PC-3 (cell line): ENCODE data around the gene KCNQ1. TPM values are rescaled to one million over a fixed set of nuclear protein-coding genes. Genes with fewer than 3 reads are reported as not detected.

Source experiments
- ATAC-seq: fragments of 200-7000 bp; cut with Tn5 transposase; 2 replicates; pipeline ENCODE4 v1.9.1; 2020; ENCODE audit warnings: mild to moderate bottlenecking, moderate library complexity
- BruUV-seq: library from RNA; stranded (reverse); fragments of 400-500 nt; replicated peaks from 2 replicates; lab custom pipeline; 2021; lab: Mats Ljungman, UMichigan
- CTCF ChIA-PET: fragments of 300-600 bp; sonication (Branson Sonifier 250); formaldehyde crosslinking; loops from one replicate; lab custom pipeline; 2022; ENCODE audit warnings: antibody characterized with exemption; lab: Charles Lee
- POLR2A ChIA-PET: fragments of 300-600 bp; sonication (Branson Sonifier 250); formaldehyde crosslinking; loops from one replicate; lab custom pipeline; 2022; ENCODE audit warnings: antibody characterized with exemption; ENCODE audit not compliant: unreplicated experiment; lab: Charles Lee
- DNase-seq: peaks from one replicate; pipeline ENCODE4 v3.0.0-alpha.2; 2015
- H2AFZ ChIP-seq: fragments of 300-600 bp; sonication (generic); 2 replicates; pipeline ENCODE4 v1.6.0; 2016; ENCODE audit warnings: antibody characterized with exemption, low read length
- H3F3A ChIP-seq: fragments of 300-600 bp; sonication (generic); one replicate; pipeline ENCODE4 v1.6.0; 2017; ENCODE audit warnings: antibody characterized with exemption, low read length, control low read depth, mild to moderate bottlenecking; ENCODE audit not compliant: unreplicated experiment
- H3K27ac ChIP-seq: fragments of 300-600 bp; sonication (generic); 2 replicates; pipeline ENCODE4 v1.5.1; 2016; ENCODE audit warnings: mild to moderate bottlenecking, low read length
- H3K27me3 ChIP-seq: fragments of 300-600 bp; sonication (generic); 2 replicates; pipeline ENCODE4 v1.6.1; 2016; ENCODE audit warnings: low read length, mixed read lengths
- H3K36me3 ChIP-seq: fragments of 300-600 bp; sonication (generic); 2 replicates; pipeline ENCODE4 v1.6.1; 2016; ENCODE audit warnings: low read depth, mixed run types, low read length, mixed read lengths
- H3K4me1 ChIP-seq: fragments of 300-600 bp; sonication (generic); 2 replicates; pipeline ENCODE4 v1.5.1; 2016; ENCODE audit warnings: low read length; ENCODE audit not compliant: insufficient read depth
- H3K4me2 ChIP-seq: fragments of 300-600 bp; sonication (generic); 2 replicates; pipeline ENCODE4 v1.6.0; 2016; ENCODE audit warnings: low read length
- H3K4me3 ChIP-seq: fragments of 300-600 bp; sonication (generic); 2 replicates; pipeline ENCODE4 v1.5.1; 2016; ENCODE audit warnings: mild to moderate bottlenecking, low read length, mixed read lengths
- H3K79me2 ChIP-seq: fragments of 300-600 bp; sonication (generic); 2 replicates; pipeline ENCODE4 v1.6.1; 2017; ENCODE audit warnings: low read length, mixed read lengths
- H3K9ac ChIP-seq: fragments of 300-600 bp; sonication (generic); 2 replicates; pipeline ENCODE4 v1.6.0; 2016; ENCODE audit warnings: mild to moderate bottlenecking, low read length
- H3K9me2 ChIP-seq: fragments of 300-600 bp; sonication (generic); replicated peaks from 2 replicates; pipeline ENCODE4 v1.6.1; 2016; ENCODE audit warnings: mixed run types, low read length, mixed read lengths
- H3K9me3 ChIP-seq: fragments of 300-600 bp; sonication (generic); 2 replicates; pipeline ENCODE4 v1.6.1; 2016; ENCODE audit warnings: low read length, mixed read lengths
- H4K20me1 ChIP-seq: fragments of 300-600 bp; sonication (generic); 2 replicates; pipeline ENCODE4 v1.6.1; 2016; ENCODE audit warnings: low read length, mixed read lengths
- EZH2 ChIP-seq: fragments of 300-600 bp; sonication (generic); IDR thresholded peaks from one replicate; pipeline ENCODE4 v1.6.1; 2017; ENCODE audit warnings: antibody characterized with exemption, mild to moderate bottlenecking, low read length; ENCODE audit not compliant: unreplicated experiment
- EZH2phosphoT487 ChIP-seq: fragments of 300-600 bp; sonication (generic); IDR thresholded peaks from 2 replicates; pipeline ENCODE4 v1.6.1; 2018; ENCODE audit warnings: mild to moderate bottlenecking, antibody characterized with exemption, low read length, borderline replicate concordance
- intact Hi-C: fragments of 100-400 bp; cut with micrococcal nuclease; formaldehyde crosslinking; loops from 2 replicates; pipeline ENCODE4 v1.9.0; 2023
- total RNA-seq: library from RNA; depleted of rRNA; stranded (reverse); fragments of >200 nt; gene quantifications from 2 replicates; pipeline ENCODE4 v1.2.3, GENCODE V29; 2014
- TF ChIP-seq, protein P1 (sequence below): fragments of 300-600 bp; sonication (generic); conservative IDR thresholded peaks from 2 replicates; pipeline ENCODE4 v1.5.1; 2017; ENCODE audit warnings: antibody characterized with exemption, low read depth, mild to moderate bottlenecking, low read length

The KCNQ1 gene
- total RNA-seq, 1 experiment from 2014 or later: 0.40 TPM

- H3K4me2 ChIP-seq: no peak overlapping the region
- H3K9me3 ChIP-seq: peaks cover 8% of the 10 kb centered on the region
- no peak overlapping the region for H3K27ac ChIP-seq
- no peak for DNase-seq
- BruUV-seq: no TSS peak
- no peak overlapping the region for H3K4me3 ChIP-seq
- ChIA-PET CTCF (no interaction called here), POLR2A (no interaction called here)
- peaks cover 14% of the 10 kb centered on the region; the same call in 1 of the 2 replicates for H3K27me3 ChIP-seq
- no peaks in the 10 kb centered on the region for H3F3A ChIP-seq
- no peaks in the 10 kb centered on the region for H4K20me1 ChIP-seq
- no peaks in the 10 kb centered on the region for H3K79me2 ChIP-seq
- H2AFZ ChIP-seq: no peak overlapping the region
- TF ChIP-seq EZH2phosphoT487 (no peak), EZH2 (no peak)
- TF ChIP-seq, protein P1, sequence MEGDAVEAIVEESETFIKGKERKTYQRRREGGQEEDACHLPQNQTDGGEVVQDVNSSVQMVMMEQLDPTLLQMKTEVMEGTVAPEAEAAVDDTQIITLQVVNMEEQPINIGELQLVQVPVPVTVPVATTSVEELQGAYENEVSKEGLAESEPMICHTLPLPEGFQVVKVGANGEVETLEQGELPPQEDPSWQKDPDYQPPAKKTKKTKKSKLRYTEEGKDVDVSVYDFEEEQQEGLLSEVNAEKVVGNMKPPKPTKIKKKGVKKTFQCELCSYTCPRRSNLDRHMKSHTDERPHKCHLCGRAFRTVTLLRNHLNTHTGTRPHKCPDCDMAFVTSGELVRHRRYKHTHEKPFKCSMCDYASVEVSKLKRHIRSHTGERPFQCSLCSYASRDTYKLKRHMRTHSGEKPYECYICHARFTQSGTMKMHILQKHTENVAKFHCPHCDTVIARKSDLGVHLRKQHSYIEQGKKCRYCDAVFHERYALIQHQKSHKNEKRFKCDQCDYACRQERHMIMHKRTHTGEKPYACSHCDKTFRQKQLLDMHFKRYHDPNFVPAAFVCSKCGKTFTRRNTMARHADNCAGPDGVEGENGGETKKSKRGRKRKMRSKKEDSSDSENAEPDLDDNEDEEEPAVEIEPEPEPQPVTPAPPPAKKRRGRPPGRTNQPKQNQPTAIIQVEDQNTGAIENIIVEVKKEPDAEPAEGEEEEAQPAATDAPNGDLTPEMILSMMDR: no peak
- no peak overlapping the region for H3K9ac ChIP-seq
- no peaks in the 10 kb centered on the region for H3K4me1 ChIP-seq
- intact Hi-C loops: no loop called here
- H3K36me3 ChIP-seq: no peaks in the 10 kb centered on the region
- no peak for ATAC-seq
- H3K9me2 ChIP-seq: no peaks in the 10 kb centered on the region
These were observed 37.9 kb downstream of the KCNQ1 start for GRCh38 chr11:2482745-2483144.

GRCh38 chr11:2483426-2483825, 38.6 kb downstream of the KCNQ1 start:
- no peak overlapping the region for H3K4me2 ChIP-seq
- CTCF ChIA-PET: no interaction called here

GRCh38 chr11:2484576-2485125, 39.8 kb downstream of the KCNQ1 start:
- no peaks in the 10 kb centered on the region for H3F3A ChIP-seq
- CTCF ChIA-PET: no interaction called here
- no peak overlapping the region for H2AFZ ChIP-seq
- no peaks in the 10 kb centered on the region for H3K4me1 ChIP-seq
- no peaks in the 10 kb centered on the region for H4K20me1 ChIP-seq
- H3K4me2 ChIP-seq: no peak overlapping the region
- ATAC-seq (no peak), DNase-seq (no peak)
- TF ChIP-seq, protein P1: no peak
- no peak overlapping the region for H3K4me3 ChIP-seq
- intact Hi-C loops: no loop called here
- BruUV-seq: no TSS peak
- no peak overlapping the region for H3K27ac ChIP-seq
- H3K27me3 ChIP-seq: peaks cover 14% of the 10 kb centered on the region; the same call in 1 of the 2 replicates
- H3K9me2 ChIP-seq: no peaks in the 10 kb centered on the region
- POLR2A ChIA-PET: no interaction called here
- no peak overlapping the region for H3K9ac ChIP-seq
- H3K79me2 ChIP-seq: no peaks in the 10 kb centered on the region
- peaks cover 13% of the 10 kb centered on the region for H3K9me3 ChIP-seq
- no peaks in the 10 kb centered on the region for H3K36me3 ChIP-seq

More at GRCh38 chr11:2483426-2483825, 38.6 kb downstream of the KCNQ1 start:
- peaks cover 14% of the 10 kb centered on the region; the same call in 1 of the 2 replicates for H3K27me3 ChIP-seq
- no peak overlapping the region for H3K27ac ChIP-seq
- H3K9me2 ChIP-seq: no peaks in the 10 kb centered on the region
- H3K9me3 ChIP-seq: peaks cover 13% of the 10 kb centered on the region
- H3K4me1 ChIP-seq: no peaks in the 10 kb centered on the region
- no peaks in the 10 kb centered on the region for H4K20me1 ChIP-seq
- no peaks in the 10 kb centered on the region for H3K36me3 ChIP-seq
- ATAC-seq (no peak), DNase-seq (no peak)
- BruUV-seq: no TSS peak
- no peak for TF ChIP-seq EZH2
- TF ChIP-seq EZH2phosphoT487: no peak
- TF ChIP-seq, protein P1: no peak
- POLR2A ChIA-PET: no interaction called here
- H3F3A ChIP-seq: no peaks in the 10 kb centered on the region
- intact Hi-C loops: no loop called here
- no peak overlapping the region for H2AFZ ChIP-seq
- no peaks in the 10 kb centered on the region for H3K79me2 ChIP-seq
- H3K4me3 ChIP-seq: no peak overlapping the region
- H3K9ac ChIP-seq: no peak overlapping the region
